ENCODE results near the gene UNC5A. TPM values are rescaled to one million over a fixed set of nuclear protein-coding genes. Genes with fewer than 3 reads are reported as not detected.

UNC5A gene
- total RNA-seq, 1 experiment from 2014 or later = 10.1 TPM

GRCh38 chr5:176788091-176788490 is 22.3 kb upstream of the UNC5A start:
- DNase-seq (ENCODE audit: low read depth, low spot score) = no peak

More at GRCh38 chr5:176788091-176788490, 22.3 kb upstream of the UNC5A start:
- no TSS peak for BruUV-seq (replicated peaks)
- H3K27me3 ChIP-seq (ENCODE audit: insufficient read depth, low read length) = no peaks in the 10 kb centered on the region; the same call in 1 of the 2 replicates
- no peaks in the 10 kb centered on the region for H3K9me2 ChIP-seq (ENCODE audit: insufficient read depth)
- TF ChIP-seq EGR1 (IDR thresholded peaks at IDR 0.05; ENCODE audit: low read depth) = no peak
- no peak for TF ChIP-seq ELF1 (IDR thresholded peaks at IDR 0.05; ENCODE audit: borderline replicate concordance, low read depth)
- no peak for TF ChIP-seq EZH2 (IDR thresholded peaks at IDR 0.05)
- no peak for TF ChIP-seq POLR2AphosphoS5 (IDR thresholded peaks at IDR 0.05; ENCODE audit: low read depth, low read length)
- no peak for TF ChIP-seq FOSL1 (IDR thresholded peaks at IDR 0.05; ENCODE audit: low read depth)
- no peak for TF ChIP-seq POLR2A (IDR thresholded peaks at IDR 0.05; ENCODE audit: borderline replicate concordance, extremely low read depth, insufficient read depth, insufficient read length)
- TF ChIP-seq JUND (IDR thresholded peaks at IDR 0.05) = no peak
- TF ChIP-seq CTCF (IDR thresholded peaks at IDR 0.05 in 2 of 3, conservative IDR thresholded peaks at IDR 0.05 in 1 of 3; ENCODE audit: borderline replicate concordance in 1 of 3, insufficient read depth in 1 of 3, low read depth in 2 of 3, low read length in 2 of 3) = no peak
- no peak for TF ChIP-seq ZBTB33 (IDR thresholded peaks at IDR 0.05; ENCODE audit: extremely low read depth, insufficient replicate concordance, low read length)
- TF ChIP-seq REST (IDR thresholded peaks at IDR 0.05; ENCODE audit: low read depth) = no peak
- no peak for TF ChIP-seq CEBPB (IDR thresholded peaks at IDR 0.05; ENCODE audit: low read depth)
- no peak for TF ChIP-seq SP1 (IDR thresholded peaks at IDR 0.05; ENCODE audit: low read depth)
- TF ChIP-seq ZFX (IDR thresholded peaks at IDR 0.05) = no peak
- TF ChIP-seq EZH2phosphoT487 (IDR thresholded peaks at IDR 0.05; ENCODE audit: borderline replicate concordance) = no peak
- no peak for TF ChIP-seq YY1 (IDR thresholded peaks at IDR 0.05; ENCODE audit: extremely low read depth, insufficient replicate concordance, low read depth, low read length)
- TF ChIP-seq SRF (IDR thresholded peaks at IDR 0.05; ENCODE audit: low read depth) = no peak
- no peak for TF ChIP-seq ATF3 (IDR thresholded peaks at IDR 0.05)
- TF ChIP-seq RAD21 (IDR thresholded peaks at IDR 0.05; ENCODE audit: low read depth) = no peak
- TF ChIP-seq TCF7L2 (IDR thresholded peaks at IDR 0.05; ENCODE audit: borderline replicate concordance, extremely low read depth, insufficient read depth, insufficient read length) = no peak
- H4K20me1 ChIP-seq (ENCODE audit: insufficient read depth) = no peaks in the 10 kb centered on the region
- no peak overlapping the region for H3K9ac ChIP-seq (ENCODE audit: low read length)
- no peaks in the 10 kb centered on the region for H3K79me2 ChIP-seq (ENCODE audit: insufficient read depth, low read length)
- peaks cover 11 to 37% of the 10 kb centered on the region in 2 experiments for H3K4me1 ChIP-seq (ENCODE audit: control insufficient read depth in 1 of 2, insufficient read depth in 2 of 2, low read length in 2 of 2)
- H3K36me3 ChIP-seq (ENCODE audit: control insufficient read depth in 1 of 2, insufficient read depth in 2 of 2, low read length in 2 of 2) = no peaks in the 10 kb centered on the region
- RAD21 ChIA-PET (ENCODE audit: low non-redundant PET in 1 of 2, low total read pairs in 2 of 2, uncharacterized antibody in 2 of 2, unreplicated experiment in 2 of 2) = no interaction called here
- CTCF ChIA-PET = no interaction called here
- no peaks in the 10 kb centered on the region for H3K9me3 ChIP-seq (ENCODE audit: control insufficient read depth in 1 of 2, insufficient read depth in 1 of 2, low read depth in 1 of 2, low read length in 2 of 2)
- H3K4me3 ChIP-seq (replicated peaks in 1 of 2; ENCODE audit: low read depth in 1 of 2, low read length in 2 of 2) = no peak overlapping the region
- ATAC-seq = no peak
- no peak overlapping the region for H2AFZ ChIP-seq (ENCODE audit: low read depth, low read length, poor library complexity, severe bottlenecking)
- no peak overlapping the region for H3K27ac ChIP-seq (ENCODE audit: low read depth, low read length)
- H3K4me2 ChIP-seq (ENCODE audit: low read length) = no peak overlapping the region
- POLR2A ChIA-PET = no interaction called here
- intact Hi-C loops (cut with micrococcal nuclease) = no loop called here
